OCI-LY7 (cell line): Measurements from ENCODE around the gene THRB.

Experiments
- EZH2phosphoT487 ChIP-seq: fragments of 200-600 bp; sonication (generic); IDR thresholded peaks from 2 replicates; pipeline ENCODE4 v1.6.1; 2018; ENCODE audit warnings: low read depth, borderline replicate concordance, mild to moderate bottlenecking, mixed run types, antibody characterized with exemption, low read length, moderate library complexity, mixed read lengths
- TF ChIP-seq, protein P1 (sequence below): fragments of 200-600 bp; sonication (generic); conservative IDR thresholded peaks from 2 replicates; pipeline ENCODE4 v1.5.1; 2014; ENCODE audit warnings: mild to moderate bottlenecking, antibody characterized with exemption, low read length, moderate library complexity, mixed read lengths

GRCh38 chr3:24162929-24163328 is 331.7 kb downstream of the THRB start:
- TF ChIP-seq, protein P1, sequence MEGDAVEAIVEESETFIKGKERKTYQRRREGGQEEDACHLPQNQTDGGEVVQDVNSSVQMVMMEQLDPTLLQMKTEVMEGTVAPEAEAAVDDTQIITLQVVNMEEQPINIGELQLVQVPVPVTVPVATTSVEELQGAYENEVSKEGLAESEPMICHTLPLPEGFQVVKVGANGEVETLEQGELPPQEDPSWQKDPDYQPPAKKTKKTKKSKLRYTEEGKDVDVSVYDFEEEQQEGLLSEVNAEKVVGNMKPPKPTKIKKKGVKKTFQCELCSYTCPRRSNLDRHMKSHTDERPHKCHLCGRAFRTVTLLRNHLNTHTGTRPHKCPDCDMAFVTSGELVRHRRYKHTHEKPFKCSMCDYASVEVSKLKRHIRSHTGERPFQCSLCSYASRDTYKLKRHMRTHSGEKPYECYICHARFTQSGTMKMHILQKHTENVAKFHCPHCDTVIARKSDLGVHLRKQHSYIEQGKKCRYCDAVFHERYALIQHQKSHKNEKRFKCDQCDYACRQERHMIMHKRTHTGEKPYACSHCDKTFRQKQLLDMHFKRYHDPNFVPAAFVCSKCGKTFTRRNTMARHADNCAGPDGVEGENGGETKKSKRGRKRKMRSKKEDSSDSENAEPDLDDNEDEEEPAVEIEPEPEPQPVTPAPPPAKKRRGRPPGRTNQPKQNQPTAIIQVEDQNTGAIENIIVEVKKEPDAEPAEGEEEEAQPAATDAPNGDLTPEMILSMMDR, result no peak
- TF ChIP-seq EZH2phosphoT487, result no peak
